Smooth muscle cell (in vitro differentiated cells): ENCODE results near the gene MMUT. TPM values are rescaled to one million over a fixed set of nuclear protein-coding genes. Genes with fewer than 3 reads are reported as not detected.

Experiments used
- DNase-seq: peaks from one replicate; lab custom pipeline; 2025; ENCODE audit not compliant: unreplicated experiment; lab: John Stamatoyannopoulos, UW
- H2AFZ ChIP-seq: fragments of 200-600 bp; sonication (generic); 2 replicates; pipeline ENCODE4 v1.6.0; 2016; ENCODE audit warnings: antibody characterized with exemption, low read depth, mild to moderate bottlenecking
- H3F3A ChIP-seq: fragments of 200-600 bp; sonication (generic); 2 replicates; pipeline ENCODE4 v1.6.0; 2017; ENCODE audit warnings: antibody characterized with exemption, low read depth
- H3K27ac ChIP-seq: fragments of 200-600 bp; sonication (generic); 2 replicates; pipeline ENCODE4 v1.5.1; 2016; ENCODE audit warnings: low read depth, mild to moderate bottlenecking
- H3K27me3 ChIP-seq: fragments of 200-600 bp; sonication (generic); 2 replicates; pipeline ENCODE4 v1.6.1; 2016; ENCODE audit warnings: low read depth, mild to moderate bottlenecking
- H3K36me3 ChIP-seq: fragments of 200-600 bp; sonication (generic); 2 replicates; pipeline ENCODE4 v1.5.1; 2016; ENCODE audit warnings: low read depth
- H3K4me1 ChIP-seq: fragments of 200-600 bp; sonication (generic); 2 replicates; pipeline ENCODE4 v1.5.1; 2016; ENCODE audit warnings: low read depth
- H3K4me2 ChIP-seq: fragments of 200-600 bp; sonication (generic); 2 replicates; pipeline ENCODE4 v1.6.0; 2016; ENCODE audit warnings: mild to moderate bottlenecking
- H3K4me3 ChIP-seq: fragments of 200-600 bp; sonication (generic); 2 replicates; pipeline ENCODE4 v1.5.1; 2016; ENCODE audit warnings: mild to moderate bottlenecking
- H3K79me2 ChIP-seq: fragments of 200-600 bp; sonication (generic); 2 replicates; pipeline ENCODE4 v1.6.0; 2016; ENCODE audit warnings: low read depth, mild to moderate bottlenecking
- H3K9ac ChIP-seq: fragments of 200-600 bp; sonication (generic); 2 replicates; pipeline ENCODE4 v1.6.0; 2016; ENCODE audit warnings: low read depth
- H3K9me3 ChIP-seq: fragments of 200-600 bp; sonication (generic); replicated peaks from 2 replicates; pipeline ENCODE4 v1.5.1; 2016; ENCODE audit warnings: low read depth
- H4K20me1 ChIP-seq: fragments of 200-600 bp; sonication (generic); 2 replicates; pipeline ENCODE4 v1.6.0; 2016; ENCODE audit warnings: low read depth
- CTCF ChIP-seq: fragments of 200-600 bp; sonication (generic); IDR thresholded peaks from 2 replicates; pipeline ENCODE4 v1.5.1; 2017; ENCODE audit warnings: borderline replicate concordance, mild to moderate bottlenecking, antibody characterized with exemption; ENCODE audit not compliant: insufficient read depth, poor library complexity, severe bottlenecking
- WGBS: methylation state at CpG from one replicate; pipeline ENCODE4 v1.1.7; 2016; ENCODE audit warnings: low lambda C conversion rate; 5-methylcytosine and 5-hydroxymethylcytosine counted together
- polyA plus RNA-seq: library from polyadenylated mRNA; unstranded; fragments of >200 nt; fragmentation: Nextera tagmentation; extraction: Ambion mirVana; gene quantifications from 2 replicates; pipeline ENCODE4 v1.2.1, GENCODE V29; 2016
- total RNA-seq: library from RNA; depleted of rRNA; stranded (reverse); fragments of >200 nt; gene quantifications from 2 replicates; pipeline ENCODE4 v1.2.3, GENCODE V29; 2014

MMUT gene
- total and polyA plus RNA-seq, 2 experiments from 2014 or later, result 17.0 to 18.5 TPM

DNA sequence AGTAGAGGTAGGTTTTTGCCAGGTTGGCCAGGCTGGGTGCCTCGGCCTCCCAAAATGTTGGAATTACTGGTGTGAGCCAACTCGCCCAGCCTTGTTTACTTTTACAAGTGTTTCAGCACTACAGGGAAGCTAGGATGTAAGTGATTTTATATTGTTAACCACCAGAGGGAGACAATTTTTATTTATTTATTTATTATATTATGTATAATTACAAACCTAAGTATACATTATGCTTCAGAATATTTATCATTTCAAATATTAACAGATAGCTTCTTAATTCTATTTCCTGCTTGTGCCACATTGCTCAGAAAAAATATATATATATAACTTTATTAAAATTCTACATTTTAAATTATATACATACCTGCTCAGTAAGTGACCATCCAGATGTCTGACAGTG is 9.8 kb downstream of the MMUT start:
- no peaks in the 10 kb centered on the region for H3K79me2 ChIP-seq
- no peak overlapping the region for H3K9ac ChIP-seq
- no peak overlapping the region for H2AFZ ChIP-seq
- no peak overlapping the region for H3K27ac ChIP-seq
- H3F3A ChIP-seq, result no peaks in the 10 kb centered on the region
- no peaks in the 10 kb centered on the region for H3K27me3 ChIP-seq
- H3K4me1 ChIP-seq, result no peaks in the 10 kb centered on the region
- DNase-seq, result no peak
- H3K9me3 ChIP-seq, result no peaks in the 10 kb centered on the region
- H4K20me1 ChIP-seq, result peaks cover 4% of the 10 kb centered on the region
- peak; percentile 45 for TF ChIP-seq CTCF
- H3K36me3 ChIP-seq, result no peaks in the 10 kb centered on the region
- H3K4me3 ChIP-seq, result no peak overlapping the region
- WGBS, result 91% methylated on average over 2 of the region's 2 CpGs
- no peak overlapping the region for H3K4me2 ChIP-seq

DNA sequence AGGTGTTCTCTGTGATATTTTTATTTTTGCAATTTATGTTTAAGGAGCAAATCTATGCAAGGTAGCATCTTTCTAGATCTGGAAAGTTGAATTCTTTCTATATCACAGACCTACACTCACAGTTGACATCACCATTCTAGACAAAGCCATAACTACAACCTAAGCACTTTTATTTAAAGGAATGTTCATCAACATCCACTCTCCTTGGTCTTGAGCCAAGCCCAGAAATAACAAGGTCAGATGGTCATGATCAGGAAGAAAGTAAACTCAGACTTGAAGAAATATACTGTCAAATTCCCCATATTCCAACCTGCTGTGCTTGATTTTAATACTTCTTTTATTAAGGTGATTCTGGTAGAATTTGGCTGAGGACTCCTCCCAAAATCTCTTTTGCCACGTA is 32.2 kb downstream of the MMUT start:
- TF ChIP-seq CTCF, result no peak
- no peaks in the 10 kb centered on the region for H3K27me3 ChIP-seq
- H3K9ac ChIP-seq, result no peak overlapping the region
- H2AFZ ChIP-seq, result no peak overlapping the region
- H3K36me3 ChIP-seq, result peaks cover 23% of the 10 kb centered on the region
- 97% methylated on average over 1 of the region's 1 CpG for WGBS
- no peak overlapping the region for H3K4me2 ChIP-seq
- H3F3A ChIP-seq, result peaks cover 4% of the 10 kb centered on the region
- no peaks in the 10 kb centered on the region for H3K4me1 ChIP-seq
- H3K27ac ChIP-seq, result no peak overlapping the region
- no peak for DNase-seq
- no peaks in the 10 kb centered on the region for H3K79me2 ChIP-seq
- no peaks in the 10 kb centered on the region for H4K20me1 ChIP-seq
- H3K4me3 ChIP-seq, result no peak overlapping the region
- no peaks in the 10 kb centered on the region for H3K9me3 ChIP-seq

- H3K4me1 ChIP-seq, result no peaks in the 10 kb centered on the region
- no peaks in the 10 kb centered on the region for H3K9me3 ChIP-seq
- no peaks in the 10 kb centered on the region for H3K27me3 ChIP-seq
- no peak overlapping the region for H3K27ac ChIP-seq
- peaks cover 20% of the 10 kb centered on the region for H3K36me3 ChIP-seq
- 59% methylated on average over 2 of the region's 2 CpGs for WGBS
- no peak for DNase-seq
- H3K9ac ChIP-seq, result no peak overlapping the region
- TF ChIP-seq CTCF, result no peak
- peaks cover 4% of the 10 kb centered on the region for H3F3A ChIP-seq
- H3K4me3 ChIP-seq, result no peak overlapping the region
- H3K79me2 ChIP-seq, result no peaks in the 10 kb centered on the region
- no peaks in the 10 kb centered on the region for H4K20me1 ChIP-seq
- H2AFZ ChIP-seq, result no peak overlapping the region
- no peak overlapping the region for H3K4me2 ChIP-seq
Observed at GRCh38 chr6:49430187-49430586, 32.9 kb downstream of the MMUT start.

DNA sequence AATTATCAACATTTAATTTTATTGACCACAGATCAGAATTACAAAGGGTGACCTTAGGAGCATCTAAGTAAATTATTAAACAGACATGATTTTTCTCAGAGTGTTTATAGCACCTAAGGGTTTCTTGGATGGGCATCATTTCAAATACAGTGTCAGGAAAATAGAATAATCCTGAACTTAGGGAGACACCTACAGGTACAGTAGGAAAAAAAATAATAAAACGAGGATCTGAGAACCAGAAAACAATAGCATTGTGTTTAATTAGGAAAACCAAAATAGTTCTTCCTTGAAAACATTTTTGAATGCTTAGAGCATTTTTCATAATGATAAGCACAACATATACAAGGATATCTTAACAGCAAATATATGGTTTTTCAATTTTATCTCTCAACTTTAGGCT is 39.2 kb downstream of the MMUT start:
- no peaks in the 10 kb centered on the region for H3K79me2 ChIP-seq

More for the DNA sequence above, 39.2 kb downstream of the MMUT start:
- Histone ChIP-seq H3K27me3 (no peaks in the 10 kb centered on the region), H3K36me3 (no peaks in the 10 kb centered on the region), H2AFZ (no peak overlapping the region), H3K4me1 (no peaks in the 10 kb centered on the region), H3F3A (no peaks in the 10 kb centered on the region), H3K27ac (no peak overlapping the region), H4K20me1 (no peaks in the 10 kb centered on the region), H3K4me3 (no peak overlapping the region), H3K9me3 (no peaks in the 10 kb centered on the region), H3K4me2 (no peak overlapping the region), H3K9ac (no peak overlapping the region)
- DNase-seq, result no peak
- TF ChIP-seq CTCF, result no peak
- WGBS, result 71% methylated on average over 1 of the region's 1 CpG
